ENCODE data around the gene MBD3L2B.
"Not testable (repeated sequence)": the region's sequence is repeated elsewhere in the genome, so short reads cannot be mapped to it uniquely, and the experiment has no call there.

The MBD3L2B gene

GRCh38 chr19:7063339-7063738 is 42.1 kb upstream of the MBD3L2B start:
- DNase-seq (ENCODE audit: low spot score): no peak
- in situ Hi-C loops (cut with MboI; ENCODE audit: low pct_unique_long_range_greater_than_20kb, low sequenced_read_pairs, unreplicated experiment): no loop called here
- no peak for TF ChIP-seq CTCF (IDR thresholded peaks at IDR 0.05; ENCODE audit: extremely low read depth, insufficient read depth, missing control alignments)

- DNase-seq (ENCODE audit: low spot score); in situ Hi-C loops (cut with MboI; ENCODE audit: low pct_unique_long_range_greater_than_20kb, low sequenced_read_pairs, unreplicated experiment): not testable (repeated sequence)
Observed at GRCh38 chr19:7059977-7060376, 38.7 kb upstream of the MBD3L2B start.

GRCh38 chr19:7058576-7058975 is 37.3 kb upstream of the MBD3L2B start, which contains the start of gene MBD3L3:
TSS of gene MBD3L3 (minus strand) at chr19:7058676. CDS start at chr19:7058605, 71 bp downstream.
- DNase-seq (ENCODE audit: low spot score); in situ Hi-C loops (cut with MboI; ENCODE audit: low pct_unique_long_range_greater_than_20kb, low sequenced_read_pairs, unreplicated experiment): not testable (repeated sequence)

GRCh38 chr19:7056371-7056770 is 35.1 kb upstream of the MBD3L2B start:
- DNase-seq (ENCODE audit: low spot score); in situ Hi-C loops (cut with MboI; ENCODE audit: low pct_unique_long_range_greater_than_20kb, low sequenced_read_pairs, unreplicated experiment): not testable (repeated sequence)

GRCh38 chr19:7055679-7056078 is 34.4 kb upstream of the MBD3L2B start:
- DNase-seq (ENCODE audit: low spot score); in situ Hi-C loops (cut with MboI; ENCODE audit: low pct_unique_long_range_greater_than_20kb, low sequenced_read_pairs, unreplicated experiment): not testable (repeated sequence)

- in situ Hi-C loops (cut with MboI; ENCODE audit: low pct_unique_long_range_greater_than_20kb, low sequenced_read_pairs, unreplicated experiment); DNase-seq (ENCODE audit: low spot score): not testable (repeated sequence)
Observed at GRCh38 chr19:7054635-7055368, 33.6 kb upstream of the MBD3L2B start.

GRCh38 chr19:7052896-7053295 is 31.7 kb upstream of the MBD3L2B start:
- in situ Hi-C loops (cut with MboI; ENCODE audit: low pct_unique_long_range_greater_than_20kb, low sequenced_read_pairs, unreplicated experiment); DNase-seq (ENCODE audit: low spot score): not testable (repeated sequence)

- in situ Hi-C loops (cut with MboI; ENCODE audit: low pct_unique_long_range_greater_than_20kb, low sequenced_read_pairs, unreplicated experiment); DNase-seq (ENCODE audit: low spot score): not testable (repeated sequence)
Observed at GRCh38 chr19:7051421-7051820, 30.2 kb upstream of the MBD3L2B start.

GRCh38 chr19:7049021-7049420 is 27.8 kb upstream of the MBD3L2B start, which contains the start of gene MBD3L2:
TSS of gene MBD3L2 (plus strand) at chr19:7049321. CDS start at chr19:7049374, 53 bp downstream.
- in situ Hi-C loops (cut with MboI; ENCODE audit: low pct_unique_long_range_greater_than_20kb, low sequenced_read_pairs, unreplicated experiment); DNase-seq (ENCODE audit: low spot score): not testable (repeated sequence)

GRCh38 chr19:7041563-7041962 is 20.3 kb upstream of the MBD3L2B start:
- DNase-seq (ENCODE audit: low spot score); in situ Hi-C loops (cut with MboI; ENCODE audit: low pct_unique_long_range_greater_than_20kb, low sequenced_read_pairs, unreplicated experiment): not testable (repeated sequence)

- in situ Hi-C loops (cut with MboI; ENCODE audit: low pct_unique_long_range_greater_than_20kb, low sequenced_read_pairs, unreplicated experiment): not testable (repeated sequence)
Observed at GRCh38 chr19:7040079-7040478, 18.8 kb upstream of the MBD3L2B start, which contains the start of gene MBD3L4. TSS of gene MBD3L4 (minus strand) at chr19:7040179. CDS start at chr19:7040144, 35 bp downstream.

GRCh38 chr19:7030278-7030677 is 9.0 kb upstream of the MBD3L2B start, which contains the start of gene MBD3L5:
TSS of gene MBD3L5 (plus strand) at chr19:7030578. CDS start at chr19:7030612, 34 bp downstream.
- in situ Hi-C loops (cut with MboI; ENCODE audit: low pct_unique_long_range_greater_than_20kb, low sequenced_read_pairs, unreplicated experiment); DNase-seq (ENCODE audit: low spot score): not testable (repeated sequence)

More at GRCh38 chr19:7040079-7040478, 18.8 kb upstream of the MBD3L2B start, which contains the start of gene MBD3L4:
- not testable (repeated sequence) for DNase-seq (ENCODE audit: low spot score)

- in situ Hi-C loops (cut with MboI; ENCODE audit: low pct_unique_long_range_greater_than_20kb, low sequenced_read_pairs, unreplicated experiment); DNase-seq (ENCODE audit: low spot score): not testable (repeated sequence)
Observed at GRCh38 chr19:7028790-7029189, 7.6 kb upstream of the MBD3L2B start.
